Measurements from ENCODE around the gene PLCD3. TPM values are rescaled to one million over a fixed set of nuclear protein-coding genes. Genes with fewer than 3 reads are reported as not detected.

PLCD3 gene
- total and polyA plus RNA-seq, 2 of the 8 experiments (the other 6 are each of a cell fraction or from before 2014, with no cell fraction given), result 26.5 to 48.1 TPM

Small RNA genes lying within 50 kb of the gene (microRNA-seq; reads per million reads assigned to microRNA genes)
- gene MIR6784 (ENCODE audit: borderline microRNAs expressed in 2 of 2, borderline number of aligned reads in 2 of 2, borderline replicate concordance in 1 of 2), result 0 reads per million in 2 experiments

Small RNA genes lying within 50 kb of the gene (small RNA-seq; reads per million reads assigned to genes)
- gene MIR6784 (ENCODE audit: insufficient read depth) (not detected), gene RF00019 (ENCODE audit: insufficient read depth) (not detected)

Other genes with a start within 250 kb of the PLCD3 start
- gene EFTUD2, start 233.1 kb downstream of the PLCD3 start, total RNA-seq (2021; fragmentation: NEBNext Ultra II Directional; extraction: Animal tissue kit (Norgen Biotek cat#: 25700)), result 174 and 195 TPM in 2 replicates
- 118 and 127 TPM in 2 replicates for gene EFTUD2, start 233.1 kb downstream of the PLCD3 start, polyA plus RNA-seq (2011; rRNA removed)
- gene GFAP, start 217.0 kb downstream of the PLCD3 start, total RNA-seq (2021; fragmentation: NEBNext Ultra II Directional; extraction: Animal tissue kit (Norgen Biotek cat#: 25700)), result 1.3 and 1.6 TPM in 2 replicates
- 1.5 and 2.4 TPM in 2 replicates for gene GFAP, start 217.0 kb downstream of the PLCD3 start, polyA plus RNA-seq (2011; rRNA removed)
- 58.1 and 59.4 TPM in 2 replicates for gene KIF18B, start 184.7 kb downstream of the PLCD3 start, total RNA-seq (2021; fragmentation: NEBNext Ultra II Directional; extraction: Animal tissue kit (Norgen Biotek cat#: 25700))
- gene KIF18B, start 184.7 kb downstream of the PLCD3 start, polyA plus RNA-seq (2011; rRNA removed), result 39.0 and 51.1 TPM in 2 replicates
- gene C1QL1, start 164.2 kb downstream of the PLCD3 start, total RNA-seq (2021; fragmentation: NEBNext Ultra II Directional; extraction: Animal tissue kit (Norgen Biotek cat#: 25700)), result 7.5 and 7.6 TPM in 2 replicates
- gene C1QL1, start 164.2 kb downstream of the PLCD3 start, polyA plus RNA-seq (2011; rRNA removed), result 10.5 and 16.5 TPM in 2 replicates
- gene DCAKD, start 80.9 kb downstream of the PLCD3 start, total RNA-seq (2021; fragmentation: NEBNext Ultra II Directional; extraction: Animal tissue kit (Norgen Biotek cat#: 25700)), result 33.7 and 35.6 TPM in 2 replicates
- gene DCAKD, start 80.9 kb downstream of the PLCD3 start, polyA plus RNA-seq (2011; rRNA removed), result 52.9 and 61.8 TPM in 2 replicates
- 149 and 152 TPM in 2 replicates for gene NMT1, start 71.2 kb downstream of the PLCD3 start, total RNA-seq (2021; fragmentation: NEBNext Ultra II Directional; extraction: Animal tissue kit (Norgen Biotek cat#: 25700))
- gene NMT1, start 71.2 kb downstream of the PLCD3 start, polyA plus RNA-seq (2011; rRNA removed), result 35.5 and 42.9 TPM in 2 replicates
- gene ACBD4, start 3.2 kb upstream of the PLCD3 start, total RNA-seq (2021; fragmentation: NEBNext Ultra II Directional; extraction: Animal tissue kit (Norgen Biotek cat#: 25700)), result 9.3 and 10.7 TPM in 2 replicates
- gene ACBD4, start 3.2 kb upstream of the PLCD3 start, polyA plus RNA-seq (2011; rRNA removed), result 7.3 and 14.2 TPM in 2 replicates
- gene HEXIM1, start 16.0 kb upstream of the PLCD3 start, total RNA-seq (2021; fragmentation: NEBNext Ultra II Directional; extraction: Animal tissue kit (Norgen Biotek cat#: 25700)), result 36.9 and 38.3 TPM in 2 replicates
- gene HEXIM1, start 16.0 kb upstream of the PLCD3 start, polyA plus RNA-seq (2011; rRNA removed), result 9.1 and 11.1 TPM in 2 replicates
- 13.2 and 13.9 TPM in 2 replicates for gene HEXIM2, start 29.4 kb upstream of the PLCD3 start, total RNA-seq (2021; fragmentation: NEBNext Ultra II Directional; extraction: Animal tissue kit (Norgen Biotek cat#: 25700))
- gene HEXIM2, start 29.4 kb upstream of the PLCD3 start, polyA plus RNA-seq (2011; rRNA removed), result 7.5 and 10.6 TPM in 2 replicates
- 8.6 and 9.8 TPM in 2 replicates for gene FMNL1, start 89.4 kb upstream of the PLCD3 start, total RNA-seq (2021; fragmentation: NEBNext Ultra II Directional; extraction: Animal tissue kit (Norgen Biotek cat#: 25700))
- gene FMNL1, start 89.4 kb upstream of the PLCD3 start, polyA plus RNA-seq (2011; rRNA removed), result 2.5 and 5.3 TPM in 2 replicates
- not detected in 2 replicates for gene SPATA32, start 129.6 kb upstream of the PLCD3 start, total RNA-seq (2021; fragmentation: NEBNext Ultra II Directional; extraction: Animal tissue kit (Norgen Biotek cat#: 25700))
- gene SPATA32, start 129.6 kb upstream of the PLCD3 start, polyA plus RNA-seq (2011; rRNA removed), result 0.11 and 0.24 TPM in 2 replicates
- gene MAP3K14, start 184.5 kb upstream of the PLCD3 start, total RNA-seq (2021; fragmentation: NEBNext Ultra II Directional; extraction: Animal tissue kit (Norgen Biotek cat#: 25700)), result 6.1 and 6.7 TPM in 2 replicates
- gene MAP3K14, start 184.5 kb upstream of the PLCD3 start, polyA plus RNA-seq (2011; rRNA removed), result 5.2 and 6.4 TPM in 2 replicates